Measurements from ENCODE around the gene MRPL38.

DNA sequence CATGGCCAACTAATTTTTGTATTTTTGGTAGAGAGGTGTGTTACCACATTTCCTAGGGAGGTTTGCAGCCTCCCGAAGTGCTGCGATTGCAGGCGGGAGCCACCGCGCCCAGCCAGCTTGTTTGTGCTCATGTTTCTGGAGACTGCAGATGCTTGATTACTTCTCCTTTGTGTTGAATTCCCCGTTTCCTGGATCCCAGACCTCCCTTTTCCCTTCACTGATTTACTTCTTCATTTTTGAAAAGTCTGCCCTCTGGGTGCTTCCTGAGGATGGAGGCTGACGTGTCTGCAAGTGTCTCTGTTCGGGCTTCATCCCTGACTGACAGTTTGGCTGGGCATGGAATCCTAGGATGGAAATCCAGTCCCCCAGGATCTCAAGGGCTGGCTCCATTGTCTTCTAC, 19.3 kb downstream of the MRPL38 start:
- TF ChIP-seq PREB (CRISPR knock-in tag; IDR thresholded peaks at IDR 0.05; ENCODE audit: borderline replicate concordance) (no peak), GABPB1 (CRISPR knock-in tag; IDR thresholded peaks at IDR 0.05) (no peak), CTCF (IDR thresholded peaks at IDR 0.05) (no peak), ESRRA (CRISPR knock-in tag; IDR thresholded peaks at IDR 0.05; ENCODE audit: borderline replicate concordance) (no peak), CBFB (CRISPR knock-in tag; IDR thresholded peaks at IDR 0.05; ENCODE audit: low read depth) (no peak), NR3C1 (CRISPR knock-in tag; conservative IDR thresholded peaks at IDR 0.05; ENCODE audit: low read depth) (no peak), SMAD4 (CRISPR knock-in tag; IDR thresholded peaks at IDR 0.05) (no peak)
